Measurements from ENCODE around the gene METTL15.
"Not testable (repeated sequence)": the region's sequence is repeated elsewhere in the genome, so short reads cannot be mapped to it uniquely, and the experiment has no call there.

METTL15 gene

GRCh38 chr11:28176351-28176750 is 68.2 kb downstream of the METTL15 start:
- peaks cover 5% of the 10 kb centered on the region for H3K9me3 Mint-ChIP-seq
- H3K4me1 Mint-ChIP-seq = no peaks in the 10 kb centered on the region
- TF ChIP-seq CTCF (IDR thresholded peaks at IDR 0.05; ENCODE audit: unreplicated experiment in 3 of 3) = no peak
- H3K27me3 Mint-ChIP-seq (ENCODE audit: low read depth) = no peaks in the 10 kb centered on the region
- peaks cover 23% of the 10 kb centered on the region for H3K36me3 Mint-ChIP-seq (ENCODE audit: low read depth)
- no peak overlapping the region for H3K27ac Mint-ChIP-seq
- no peak overlapping the region for H3K4me3 Mint-ChIP-seq

DNA sequence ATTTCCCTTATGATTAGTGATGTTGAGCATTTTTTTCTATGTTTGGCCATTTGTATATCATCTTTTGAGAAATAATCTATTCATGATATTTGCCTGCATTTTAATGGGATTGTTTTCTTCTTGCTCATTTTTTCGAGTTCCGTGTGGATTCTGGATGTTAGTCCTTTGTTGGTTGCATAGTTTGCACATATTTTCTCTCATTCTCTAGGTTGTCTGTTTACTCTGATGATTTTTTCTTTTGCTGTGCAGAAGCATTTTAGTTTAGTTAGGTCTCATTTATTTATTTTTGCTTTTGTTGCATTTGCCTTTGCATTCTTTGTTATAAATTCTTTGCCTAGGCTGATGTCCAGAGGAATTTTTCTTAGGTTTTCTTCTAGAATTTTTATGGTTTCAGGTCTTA is 87.3 kb downstream of the METTL15 start:
- Mint-ChIP-seq H3K27ac (no peak overlapping the region), H3K9me3 (peaks cover 30% of the 10 kb centered on the region), H3K27me3 (ENCODE audit: low read depth) (no peaks in the 10 kb centered on the region), H3K36me3 (ENCODE audit: low read depth) (peaks cover 49% of the 10 kb centered on the region), H3K4me1 (no peaks in the 10 kb centered on the region), H3K4me3 (no peak overlapping the region)
- TF ChIP-seq CTCF (IDR thresholded peaks at IDR 0.05; ENCODE audit: unreplicated experiment in 3 of 3) = no peak

DNA sequence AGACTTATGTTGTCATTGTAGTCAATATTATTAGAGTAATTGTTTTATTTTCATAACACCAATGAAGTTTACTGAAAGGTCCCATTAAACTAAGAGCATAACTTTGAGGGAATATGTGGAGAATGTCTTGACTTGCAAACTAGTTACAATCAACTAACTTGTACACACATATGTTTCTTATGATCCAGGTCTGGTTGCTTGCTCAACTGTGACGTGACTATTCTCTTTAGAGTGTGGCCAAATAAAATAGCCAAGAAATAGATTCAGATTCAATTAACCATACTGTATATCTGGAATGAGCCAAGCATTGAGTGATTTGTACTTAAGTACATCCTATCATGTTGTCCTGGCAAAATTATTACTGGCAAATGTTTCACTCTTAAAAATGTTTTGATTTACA is 101.7 kb downstream of the METTL15 start:
- Mint-ChIP-seq H3K27me3 (ENCODE audit: low read depth) (no peaks in the 10 kb centered on the region), H3K4me1 (no peaks in the 10 kb centered on the region), H3K9me3 (peaks cover 12% of the 10 kb centered on the region), H3K27ac (no peak overlapping the region), H3K4me3 (no peak overlapping the region), H3K36me3 (ENCODE audit: low read depth) (peaks cover 37% of the 10 kb centered on the region)
- TF ChIP-seq CTCF (IDR thresholded peaks at IDR 0.05; ENCODE audit: unreplicated experiment in 3 of 3) = no peak

DNA sequence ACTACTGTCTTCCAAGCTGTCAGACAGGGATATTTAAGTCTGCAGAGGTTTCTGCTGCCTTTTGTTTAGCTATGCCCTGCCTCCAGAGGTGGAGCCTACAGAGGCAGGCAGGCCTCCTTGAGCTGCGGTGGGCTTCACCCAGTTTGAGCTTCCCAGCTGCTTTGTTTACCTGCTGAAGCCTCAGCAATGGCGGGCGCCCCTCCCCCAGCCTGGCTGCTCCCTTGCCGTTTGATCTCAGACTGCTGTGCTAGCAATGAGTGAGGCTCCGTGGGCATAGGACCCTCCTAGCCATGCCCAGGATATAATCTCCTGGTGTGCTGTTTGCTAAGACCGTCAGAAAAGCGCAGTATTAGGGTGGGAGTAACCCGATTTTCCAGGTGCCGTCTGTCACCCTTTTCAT is 113.9 kb downstream of the METTL15 start:
- not testable (repeated sequence) for H3K4me3 Mint-ChIP-seq; H3K4me1 Mint-ChIP-seq; H3K27ac Mint-ChIP-seq; H3K27me3 Mint-ChIP-seq (ENCODE audit: low read depth)
- Mint-ChIP-seq H3K36me3 (ENCODE audit: low read depth) (peaks cover 47% of the 10 kb centered on the region), H3K9me3 (peaks cover 35% of the 10 kb centered on the region)

DNA sequence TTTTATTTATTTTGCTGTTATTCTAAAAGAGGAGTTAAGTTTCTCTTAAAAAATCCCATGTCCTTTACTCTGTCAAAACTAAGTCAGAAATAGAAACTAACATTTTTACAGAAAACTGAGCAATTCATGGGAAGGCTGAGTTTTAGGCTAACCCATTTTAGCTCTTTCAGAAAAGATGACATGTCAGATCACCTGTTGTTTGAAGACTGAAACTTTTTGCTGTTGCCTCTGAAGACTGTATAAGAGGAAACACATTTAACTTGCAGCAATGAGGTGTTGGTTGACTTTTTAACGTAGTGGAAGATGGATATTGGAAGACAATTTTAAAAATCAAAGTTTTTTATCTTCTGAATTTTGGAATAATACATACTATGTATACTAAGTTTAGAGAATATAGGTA is 115.4 kb downstream of the METTL15 start:
- no peak overlapping the region for H3K4me3 Mint-ChIP-seq
- H3K27me3 Mint-ChIP-seq (ENCODE audit: low read depth) = no peaks in the 10 kb centered on the region
- TF ChIP-seq CTCF (IDR thresholded peaks at IDR 0.05; ENCODE audit: unreplicated experiment in 3 of 3) = no peak

GRCh38 chr11:28223994-28224393 is 115.8 kb downstream of the METTL15 start:
- Mint-ChIP-seq H3K4me3 (no peak overlapping the region), H3K9me3 (peaks cover 23% of the 10 kb centered on the region), H3K4me1 (no peaks in the 10 kb centered on the region), H3K27me3 (ENCODE audit: low read depth) (no peaks in the 10 kb centered on the region), H3K36me3 (ENCODE audit: low read depth) (peaks cover 30% of the 10 kb centered on the region), H3K27ac (no peak overlapping the region)
- TF ChIP-seq CTCF (IDR thresholded peaks at IDR 0.05; ENCODE audit: unreplicated experiment in 3 of 3) = no peak

More for the DNA sequence above, 115.4 kb downstream of the METTL15 start:
- Mint-ChIP-seq H3K36me3 (ENCODE audit: low read depth) (peaks cover 34% of the 10 kb centered on the region), H3K27ac (no peak overlapping the region), H3K9me3 (peaks cover 26% of the 10 kb centered on the region), H3K4me1 (no peaks in the 10 kb centered on the region)

All from nephron (organoid).